ENCODE results near the gene TMC2.

The TMC2 gene

GRCh38 chr20:2637246-2637645, 100.9 kb downstream of the TMC2 start:
- DNase-seq: no peak

- no peak for DNase-seq
Observed at GRCh38 chr20:2640260-2640659, 103.9 kb downstream of the TMC2 start.

GRCh38 chr20:2640899-2641298, 104.5 kb downstream of the TMC2 start:
- no peak for DNase-seq

GRCh38 chr20:2643708-2644107, 107.3 kb downstream of the TMC2 start:
- no peak for DNase-seq

GRCh38 chr20:2651772-2652723, 115.7 kb downstream of the TMC2 start, which contains the start of gene NOP56:
Gene NOP56 (plus strand): TSS chr20:2652632. CDS start chr20:2652661, 29 bp downstream.
- DNase-seq: peak; percentile 98

DNA sequence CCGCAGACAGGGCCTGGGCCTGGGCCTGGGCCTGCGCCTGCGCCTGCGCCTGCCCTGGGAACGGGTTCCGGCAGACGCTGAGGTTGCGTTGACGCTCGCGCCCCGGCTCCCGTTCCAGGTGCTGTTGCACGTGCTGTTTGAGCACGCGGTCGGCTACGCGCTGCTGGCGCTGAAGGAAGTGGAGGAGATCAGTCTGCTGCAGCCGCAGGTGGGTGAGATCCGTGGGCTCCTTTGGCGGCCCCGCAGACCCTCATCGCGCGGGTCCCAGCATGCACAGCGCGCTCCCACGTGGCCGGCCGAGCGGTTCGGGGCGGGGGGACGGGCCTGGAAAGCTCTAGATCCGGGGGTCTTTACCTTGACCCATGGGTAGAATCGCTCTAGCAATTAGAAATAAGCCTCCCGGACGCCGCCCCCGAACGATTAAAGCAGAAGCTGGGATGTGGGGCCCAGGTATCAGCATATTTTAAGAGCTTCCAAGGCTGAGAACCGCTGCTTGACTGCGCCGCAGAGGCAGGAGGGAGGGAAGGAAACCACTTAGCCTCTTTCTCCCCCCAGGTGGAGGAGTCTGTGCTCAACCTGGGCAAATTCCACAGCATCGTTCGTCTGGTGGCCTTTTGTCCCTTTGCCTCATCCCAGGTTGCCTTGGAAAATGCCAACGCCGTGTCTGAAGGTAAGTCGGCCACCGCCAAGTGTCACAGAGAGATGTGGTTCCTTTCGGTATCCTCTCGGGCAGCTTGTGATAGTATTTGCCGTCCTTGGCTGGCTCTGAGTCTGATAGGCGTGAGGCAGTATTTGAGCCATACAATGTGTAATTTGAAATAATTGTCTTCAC, 116.6 kb downstream of the TMC2 start:
- no peak for DNase-seq

GRCh38 chr20:2653556-2654383, 117.4 kb downstream of the TMC2 start:
- DNase-seq: peak in 1 of 2 experiments; percentile 26

GRCh38 chr20:2654384-2654822, 118.0 kb downstream of the TMC2 start:
- DNase-seq: no peak

- DNase-seq: peak in 1 of 2 experiments; percentile 23
Observed at GRCh38 chr20:2654831-2655230, 118.5 kb downstream of the TMC2 start.

DNA sequence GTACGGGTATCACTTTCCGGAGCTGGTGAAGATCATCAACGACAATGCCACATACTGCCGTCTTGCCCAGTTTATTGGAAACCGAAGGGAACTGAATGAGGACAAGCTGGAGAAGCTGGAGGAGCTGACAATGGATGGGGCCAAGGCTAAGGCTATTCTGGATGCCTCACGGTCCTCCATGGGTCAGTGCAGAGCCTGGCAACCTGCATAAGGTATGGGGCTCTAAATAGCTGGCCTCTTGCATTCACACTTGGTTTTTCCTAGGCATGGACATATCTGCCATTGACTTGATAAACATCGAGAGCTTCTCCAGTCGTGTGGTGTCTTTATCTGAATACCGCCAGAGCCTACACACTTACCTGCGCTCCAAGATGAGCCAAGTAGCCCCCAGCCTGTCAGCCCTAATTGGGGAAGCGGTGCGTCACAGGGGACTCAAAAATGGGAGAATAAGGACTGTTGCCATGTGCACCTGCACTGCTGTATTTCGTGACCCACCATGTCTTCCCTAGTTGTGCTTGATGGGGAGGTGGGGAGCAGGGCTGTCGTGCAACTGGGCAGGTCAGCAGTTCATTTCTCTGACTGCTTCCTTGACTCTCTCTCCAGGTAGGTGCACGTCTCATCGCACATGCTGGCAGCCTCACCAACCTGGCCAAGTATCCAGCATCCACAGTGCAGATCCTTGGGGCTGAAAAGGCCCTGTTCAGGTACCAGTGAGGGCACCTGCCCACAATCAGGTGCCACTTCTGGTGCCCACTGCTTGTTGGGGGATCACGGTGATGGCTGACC, 119.2 kb downstream of the TMC2 start:
- DNase-seq: no peak

- peak; percentile 25 to 32 for DNase-seq
Observed at GRCh38 chr20:2656471-2657117, 120.2 kb downstream of the TMC2 start.

GRCh38 chr20:2657241-2657640, 120.9 kb downstream of the TMC2 start:
- DNase-seq: peak; percentile 28 to 32

GRCh38 chr20:2657674-2658073, 121.3 kb downstream of the TMC2 start:
- no peak for DNase-seq

- peak; percentile 62 to 63 for DNase-seq
Observed at GRCh38 chr20:2658414-2659354, 122.3 kb downstream of the TMC2 start.

DNA sequence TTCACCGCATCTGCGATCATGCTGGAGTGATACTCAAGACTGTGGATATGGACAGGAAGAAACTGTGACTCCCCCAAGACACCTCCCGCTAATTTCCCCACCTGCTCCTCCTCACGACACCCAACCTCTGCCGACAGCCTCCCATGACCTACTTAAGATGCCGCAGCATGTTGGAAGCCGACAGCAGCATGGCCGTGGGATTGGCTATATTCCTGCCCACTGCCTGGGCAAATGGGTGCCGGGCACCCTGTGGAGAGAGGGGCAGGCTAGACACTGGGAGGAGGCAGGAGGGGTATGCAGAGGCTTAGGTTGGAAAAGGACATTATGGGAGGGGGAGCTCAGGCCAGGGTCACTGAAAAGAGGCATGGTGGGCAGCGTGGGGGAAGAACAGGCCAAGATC, 123.2 kb downstream of the TMC2 start:
- DNase-seq: peak in 1 of 2 experiments; percentile 29

DNA sequence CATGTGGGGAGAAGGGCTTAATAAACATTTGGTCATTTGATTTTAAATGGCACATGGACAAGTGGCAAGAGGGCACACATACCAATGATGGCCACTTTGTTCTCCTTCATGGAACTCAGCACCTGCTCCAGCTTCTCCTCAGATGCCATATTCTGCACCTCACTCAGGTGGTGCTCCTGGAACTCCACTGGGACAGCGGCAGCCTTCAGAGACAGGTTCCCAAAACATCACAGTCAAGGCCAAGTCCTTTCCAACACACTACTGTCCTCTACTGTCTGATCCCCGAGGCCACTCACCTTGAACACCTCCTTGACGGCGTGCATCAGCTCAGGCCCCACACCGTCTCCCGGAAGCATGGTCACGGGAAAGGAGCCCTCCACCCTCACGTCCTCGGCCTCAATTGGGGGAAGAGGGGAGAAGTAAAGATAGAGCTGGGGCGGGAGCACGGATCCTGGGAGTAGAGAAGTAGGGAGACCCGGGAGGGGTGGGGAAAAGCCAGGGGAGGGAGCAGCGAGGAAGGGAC, 127.1 kb downstream of the TMC2 start:
- DNase-seq: no peak

DNA sequence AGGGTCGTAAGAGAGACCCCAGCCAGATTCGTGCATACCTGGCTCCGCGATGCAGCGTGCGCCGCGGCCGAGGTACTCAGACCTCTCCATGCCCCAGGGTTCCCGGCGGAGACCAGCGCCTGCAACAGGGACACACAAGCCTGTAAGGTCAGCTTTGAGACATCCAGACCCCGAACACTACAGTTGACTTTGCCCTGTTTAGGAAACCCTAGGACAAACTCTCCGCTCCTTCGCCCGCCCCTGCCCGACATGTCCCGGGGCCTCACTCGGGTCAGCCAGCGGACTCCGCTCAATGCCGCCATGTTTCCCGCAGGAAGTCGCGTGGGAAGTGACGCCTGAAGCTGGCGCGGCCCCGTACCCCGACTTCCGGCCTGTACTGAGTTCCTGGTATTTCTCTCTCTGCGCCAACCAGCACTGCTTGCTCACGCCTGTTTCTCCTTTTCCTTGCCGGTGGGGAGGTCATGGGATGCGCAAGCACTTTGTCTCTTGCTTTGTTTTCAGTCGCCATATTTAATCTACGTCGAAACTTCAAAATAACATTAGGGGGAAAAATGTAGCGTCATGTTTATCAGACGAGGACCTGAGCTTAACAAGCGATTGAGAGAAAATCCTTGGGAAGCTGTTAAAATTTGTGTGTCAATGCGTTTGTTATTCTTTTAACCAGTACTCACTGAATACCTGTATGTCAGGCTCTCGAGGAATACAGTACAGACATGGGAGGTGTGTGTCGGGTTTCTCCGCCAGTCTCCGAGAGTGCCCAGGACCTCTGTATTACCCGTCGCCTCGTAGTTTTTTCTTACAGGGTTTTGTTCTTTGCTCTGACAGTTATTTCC, 127.7 kb downstream of the TMC2 start, which contains the start of gene IDH3B:
IDH3B (minus strand) TSS at position 330 of the 833 bp plus-strand sequence; CDS start at position 302, 28 bp downstream.
- peak; percentile 93 to 94 for DNase-seq

DNA sequence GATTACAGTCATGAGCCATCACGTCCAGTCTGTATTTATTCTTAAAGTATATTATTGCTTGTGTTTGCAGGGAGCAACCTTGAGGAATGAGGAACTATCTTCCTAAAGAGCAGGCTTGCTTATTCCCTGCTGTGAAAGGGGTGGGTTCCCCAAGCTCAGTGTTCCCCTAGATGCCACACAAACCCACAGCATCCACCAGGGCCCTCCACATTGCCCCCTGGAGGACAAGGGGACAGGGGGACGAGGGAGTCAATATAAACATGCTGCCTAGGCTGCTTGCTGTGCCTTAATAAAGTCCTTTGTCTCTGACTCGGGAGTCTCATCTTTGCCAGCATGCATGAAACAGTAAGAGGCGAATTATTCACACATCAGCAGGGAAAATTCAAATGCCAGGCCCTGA, 135.6 kb downstream of the TMC2 start:
- DNase-seq: peak; percentile 39 to 44

DNA sequence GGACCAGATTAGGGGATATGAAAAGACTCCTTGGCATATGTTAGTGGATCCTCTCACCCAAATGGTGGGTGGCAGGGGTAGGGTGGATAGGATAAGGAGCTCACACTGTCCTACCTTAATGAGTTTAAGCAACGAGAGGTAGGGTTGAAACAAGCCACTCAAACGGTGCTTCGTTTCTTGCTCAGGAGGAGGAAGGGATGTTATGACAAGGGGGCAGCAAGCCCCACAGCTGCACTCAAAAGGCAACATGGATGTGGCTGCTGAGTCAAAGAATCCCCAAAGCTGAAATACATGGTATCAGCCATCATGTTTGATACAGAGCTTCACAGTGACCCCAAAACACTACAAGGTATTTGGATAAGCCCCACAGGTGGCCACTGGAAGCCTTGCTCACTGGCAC, 136.1 kb downstream of the TMC2 start:
- no peak for DNase-seq

Measured in activated T-cell treated with anti-CD3 and anti-CD28 coated beads, Interleukin-2, amount 50 U/mL, for 48 hours (primary cell).